AG04449 (cell line): Measurements from ENCODE around the gene SULT4A1.

Experiments used
- CTCF ChIA-PET: fragments of 350-600 bp; formaldehyde crosslinking; extraction: SDS; loops from one replicate; lab custom pipeline; 2021; ENCODE audit warnings: antibody characterized with exemption; lab: Yijun Ruan, JAX
- POLR2A ChIA-PET: fragments of 400-600, 350-600 bp; formaldehyde crosslinking; extraction: SDS; loops from one replicate; lab custom pipeline; 2020; ENCODE audit warnings: antibody characterized with exemption, inconsistent platforms; lab: Yijun Ruan, JAX
- DNase-seq: peaks from one replicate; pipeline ENCODE4 v3.0.0-alpha.2; 2010; ENCODE audit warnings: low read depth, low spot score
- H3K4me3 ChIP-seq: 2 replicates; pipeline ENCODE4 v1.5.1; 2011; ENCODE audit warnings: low read depth, mild to moderate bottlenecking, control low read depth, low read length
- CTCF ChIP-seq: IDR thresholded peaks from one replicate; pipeline ENCODE4 v1.5.1; 2011; ENCODE audit warnings: mild to moderate bottlenecking, moderate library complexity, low read length, control low read depth, inconsistent platforms; ENCODE audit not compliant: insufficient read depth; ENCODE audit errors: missing control alignments

SULT4A1 gene

DNA sequence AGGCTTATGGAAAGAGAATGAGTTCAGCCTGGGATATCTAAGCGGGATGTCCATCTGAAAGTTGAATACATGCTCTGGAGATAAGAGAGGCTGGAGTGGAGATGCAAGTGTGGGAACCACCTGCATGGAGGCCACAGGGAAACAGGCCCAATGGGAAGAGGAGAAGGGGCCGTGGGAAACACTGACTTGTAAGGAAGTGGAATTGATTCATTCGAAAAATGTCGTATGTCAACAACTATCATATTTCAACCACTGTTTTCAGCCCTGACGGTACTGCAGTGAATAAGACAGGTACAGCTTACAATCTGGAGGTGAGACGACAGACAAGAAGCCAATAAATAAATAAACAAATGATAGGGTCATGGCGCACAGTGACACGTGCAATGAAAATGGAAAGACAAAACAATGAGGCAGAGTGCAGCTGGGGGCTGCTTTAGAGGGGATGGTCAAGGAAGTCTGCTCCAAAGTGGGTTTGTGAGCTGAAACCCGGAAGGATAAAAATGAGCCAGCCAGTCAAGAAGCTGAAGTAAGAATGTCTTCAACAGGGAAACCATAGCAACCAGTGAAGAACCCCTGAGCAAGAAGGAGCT, 86.1 kb downstream of the SULT4A1 start:
- CTCF ChIA-PET: interaction anchor here (2.0 kb wide), 1 partner anchor 20 kb away, joined by 5 read pairs; no protein-coding TSS in a partner anchor
- POLR2A ChIA-PET: no interaction called here
- TF ChIP-seq CTCF: no peak
- DNase-seq: no peak
- H3K4me3 ChIP-seq: no peak overlapping the region
